Measurements from ENCODE around the gene GNAI3.

The GNAI3 gene

GRCh38 chr1:109636201-109636952, 88.0 kb downstream of the GNAI3 start:
- peak; percentile 58 for DNase-seq (ENCODE audit: low read depth, low spot score)

- no peak for DNase-seq (ENCODE audit: low read depth, low spot score)
Observed at GRCh38 chr1:109637446-109637845, 89.0 kb downstream of the GNAI3 start.

- no peak for DNase-seq (ENCODE audit: low read depth, low spot score)
Observed at GRCh38 chr1:109639063-109639840, 90.8 kb downstream of the GNAI3 start.

- no peak for DNase-seq (ENCODE audit: low read depth, low spot score)
Observed at GRCh38 chr1:109639841-109640184, 91.4 kb downstream of the GNAI3 start.

GRCh38 chr1:109640285-109640865, 92.0 kb downstream of the GNAI3 start:
- DNase-seq (ENCODE audit: low read depth, low spot score), result no peak

GRCh38 chr1:109641078-109641740, 92.8 kb downstream of the GNAI3 start:
- DNase-seq (ENCODE audit: low read depth, low spot score), result no peak

GRCh38 chr1:109641861-109642260, 93.4 kb downstream of the GNAI3 start:
- DNase-seq (ENCODE audit: low read depth, low spot score), result no peak

- DNase-seq (ENCODE audit: low read depth, low spot score), result no peak
Observed at GRCh38 chr1:109642626-109643025, 94.2 kb downstream of the GNAI3 start.

GRCh38 chr1:109643385-109644230, 95.2 kb downstream of the GNAI3 start:
- DNase-seq (ENCODE audit: low read depth, low spot score), result no peak

- no peak for DNase-seq (ENCODE audit: low read depth, low spot score)
Observed at GRCh38 chr1:109644670-109645069, 96.3 kb downstream of the GNAI3 start.

GRCh38 chr1:109649491-109649914, 101.1 kb downstream of the GNAI3 start:
- DNase-seq (ENCODE audit: low read depth, low spot score), result no peak

- no peak for DNase-seq (ENCODE audit: low read depth, low spot score)
Observed at GRCh38 chr1:109650609-109651008, 102.2 kb downstream of the GNAI3 start.

- DNase-seq (ENCODE audit: low read depth, low spot score), result no peak
Observed at GRCh38 chr1:109652402-109652801, 104.0 kb downstream of the GNAI3 start.

GRCh38 chr1:109653306-109653705, 104.9 kb downstream of the GNAI3 start:
- no peak for DNase-seq (ENCODE audit: low read depth, low spot score)

- DNase-seq (ENCODE audit: low read depth, low spot score), result no peak
Observed at GRCh38 chr1:109654519-109654918, 106.1 kb downstream of the GNAI3 start.

- DNase-seq (ENCODE audit: low read depth, low spot score), result peak; percentile 44
Observed at GRCh38 chr1:109655615-109656519, 107.5 kb downstream of the GNAI3 start, which contains the start of gene GSTM4. Gene GSTM4 (plus strand): TSS chr1:109656099. CDS start chr1:109656390, 291 bp downstream.

- DNase-seq (ENCODE audit: low read depth, low spot score), result no peak
Observed at GRCh38 chr1:109657395-109657794, 109.0 kb downstream of the GNAI3 start.

GRCh38 chr1:109657970-109658369, 109.6 kb downstream of the GNAI3 start:
- DNase-seq (ENCODE audit: low read depth, low spot score), result no peak

GRCh38 chr1:109658533-109659042, 110.2 kb downstream of the GNAI3 start:
- no peak for DNase-seq (ENCODE audit: low read depth, low spot score)

GRCh38 chr1:109659145-109659544, 110.7 kb downstream of the GNAI3 start:
- no peak for DNase-seq (ENCODE audit: low read depth, low spot score)

Measured in brain pericyte (primary cell).